Adipocyte (in vitro differentiated cells): ENCODE data around the gene TARP.

Experiments used
- DNase-seq: peaks from one replicate; pipeline ENCODE4 v3.0.0-alpha.2; 2015; ENCODE audit warnings: low read depth
- H3K27me3 ChIP-seq: replicated peaks from 2 replicates; pipeline ENCODE4 v1.7.0; 2013; ENCODE audit warnings: mild to moderate bottlenecking, low read length, moderate library complexity; ENCODE audit not compliant: control insufficient read depth, insufficient read depth
- H3K36me3 ChIP-seq: 2 replicates; pipeline ENCODE4 v1.7.0; 2013; ENCODE audit warnings: low read length, mild to moderate bottlenecking, moderate library complexity; ENCODE audit not compliant: control insufficient read depth, insufficient read depth, severe bottlenecking
- H3K4me1 ChIP-seq: 2 replicates; pipeline ENCODE4 v1.7.0; 2013; ENCODE audit warnings: mild to moderate bottlenecking, low read length, moderate library complexity; ENCODE audit not compliant: control insufficient read depth, insufficient read depth
- H3K4me3 ChIP-seq: 2 replicates; pipeline ENCODE4 v1.7.0; 2013; ENCODE audit warnings: mild to moderate bottlenecking, low read length, moderate library complexity
- H3K9ac ChIP-seq: 2 replicates; pipeline ENCODE4 v1.7.0; 2013; ENCODE audit warnings: mild to moderate bottlenecking, low read length, moderate library complexity
- H3K9me3 ChIP-seq: 2 replicates; pipeline ENCODE4 v1.7.0; 2013; ENCODE audit warnings: mild to moderate bottlenecking, low read length, moderate library complexity; ENCODE audit not compliant: control insufficient read depth

TARP gene

GRCh38 chr7:38299275-38299931, 26.0 kb upstream of the TARP start:
- H3K27me3 ChIP-seq, result peaks cover 26% of the 10 kb centered on the region
- H3K9me3 ChIP-seq, result no peaks in the 10 kb centered on the region
- H3K4me3 ChIP-seq, result no peak overlapping the region
- no peak overlapping the region for H3K9ac ChIP-seq
- H3K36me3 ChIP-seq, result no peaks in the 10 kb centered on the region
- no peaks in the 10 kb centered on the region for H3K4me1 ChIP-seq
- no peak for DNase-seq

GRCh38 chr7:38296059-38296857, 22.8 kb upstream of the TARP start:
- H3K9me3 ChIP-seq, result peaks cover 2% of the 10 kb centered on the region
- H3K36me3 ChIP-seq, result no peaks in the 10 kb centered on the region
- H3K9ac ChIP-seq, result no peak overlapping the region
- peaks cover 26% of the 10 kb centered on the region for H3K27me3 ChIP-seq
- no peaks in the 10 kb centered on the region for H3K4me1 ChIP-seq
- H3K4me3 ChIP-seq, result no peak overlapping the region
- DNase-seq, result no peak

- Histone ChIP-seq H3K4me3 (no peak overlapping the region), H3K9me3 (peaks cover 2% of the 10 kb centered on the region), H3K9ac (no peak overlapping the region), H3K36me3 (no peaks in the 10 kb centered on the region), H3K27me3 (peaks cover 24% of the 10 kb centered on the region), H3K4me1 (no peaks in the 10 kb centered on the region)
- DNase-seq, result no peak
These were observed 21.5 kb upstream of the TARP start for GRCh38 chr7:38294926-38295325.

- DNase-seq, result no peak
- H3K9me3 ChIP-seq, result peaks cover 2% of the 10 kb centered on the region
- H3K27me3 ChIP-seq, result peaks cover 13% of the 10 kb centered on the region
- no peaks in the 10 kb centered on the region for H3K36me3 ChIP-seq
- no peak overlapping the region for H3K4me3 ChIP-seq
- H3K4me1 ChIP-seq, result no peaks in the 10 kb centered on the region
- no peak overlapping the region for H3K9ac ChIP-seq
These were observed 19.0 kb upstream of the TARP start for GRCh38 chr7:38292442-38292841.

- no peak for DNase-seq
- Histone ChIP-seq H3K36me3 (no peaks in the 10 kb centered on the region), H3K9me3 (peaks cover 2% of the 10 kb centered on the region), H3K4me3 (no peak overlapping the region), H3K9ac (no peak overlapping the region), H3K27me3 (peaks cover 7% of the 10 kb centered on the region), H3K4me1 (no peaks in the 10 kb centered on the region)
These were observed 18.2 kb upstream of the TARP start for GRCh38 chr7:38291650-38292049.

- no peak for DNase-seq
- H3K4me1 ChIP-seq, result no peaks in the 10 kb centered on the region
- H3K27me3 ChIP-seq, result peaks cover 5% of the 10 kb centered on the region
- H3K36me3 ChIP-seq, result no peaks in the 10 kb centered on the region
- peaks cover 2% of the 10 kb centered on the region for H3K9me3 ChIP-seq
- H3K4me3 ChIP-seq, result no peak overlapping the region
- no peak overlapping the region for H3K9ac ChIP-seq
These were observed 17.7 kb upstream of the TARP start for GRCh38 chr7:38291117-38291647.

- Histone ChIP-seq H3K9ac (no peak overlapping the region), H3K36me3 (no peaks in the 10 kb centered on the region), H3K4me1 (no peaks in the 10 kb centered on the region), H3K27me3 (peaks cover 9% of the 10 kb centered on the region), H3K9me3 (no peaks in the 10 kb centered on the region), H3K4me3 (no peak overlapping the region)
- no peak for DNase-seq
These were observed 11.1 kb upstream of the TARP start for GRCh38 chr7:38284553-38284952.

GRCh38 chr7:38283809-38284208, 10.4 kb upstream of the TARP start:
- Histone ChIP-seq H3K4me3 (no peak overlapping the region), H3K9me3 (no peaks in the 10 kb centered on the region), H3K36me3 (no peaks in the 10 kb centered on the region), H3K9ac (no peak overlapping the region), H3K4me1 (no peaks in the 10 kb centered on the region), H3K27me3 (peaks cover 9% of the 10 kb centered on the region)
- DNase-seq, result no peak

GRCh38 chr7:38283107-38283506, 9.7 kb upstream of the TARP start:
- DNase-seq, result no peak

GRCh38 chr7:38282081-38282480, 8.6 kb upstream of the TARP start:
- no peaks in the 10 kb centered on the region for H3K36me3 ChIP-seq
- H3K27me3 ChIP-seq, result peaks cover 9% of the 10 kb centered on the region
- no peak overlapping the region for H3K9ac ChIP-seq

More at GRCh38 chr7:38283107-38283506, 9.7 kb upstream of the TARP start:
- no peak overlapping the region for H3K9ac ChIP-seq
- no peak overlapping the region for H3K4me3 ChIP-seq
- no peaks in the 10 kb centered on the region for H3K36me3 ChIP-seq
- no peaks in the 10 kb centered on the region for H3K9me3 ChIP-seq
- peaks cover 9% of the 10 kb centered on the region for H3K27me3 ChIP-seq
- H3K4me1 ChIP-seq, result no peaks in the 10 kb centered on the region

GRCh38 chr7:38281266-38281665, 7.8 kb upstream of the TARP start:
- H3K4me3 ChIP-seq, result no peak overlapping the region
- H3K4me1 ChIP-seq, result no peaks in the 10 kb centered on the region

More at GRCh38 chr7:38282081-38282480, 8.6 kb upstream of the TARP start:
- H3K9me3 ChIP-seq, result no peaks in the 10 kb centered on the region
- DNase-seq, result no peak
- H3K4me1 ChIP-seq, result no peaks in the 10 kb centered on the region
- H3K4me3 ChIP-seq, result no peak overlapping the region

More at GRCh38 chr7:38281266-38281665, 7.8 kb upstream of the TARP start:
- DNase-seq, result no peak
- H3K9ac ChIP-seq, result no peak overlapping the region
- H3K27me3 ChIP-seq, result peaks cover 9% of the 10 kb centered on the region
- no peaks in the 10 kb centered on the region for H3K9me3 ChIP-seq
- no peaks in the 10 kb centered on the region for H3K36me3 ChIP-seq
